ENCODE data around the gene SHISA9.

- no peak for TF ChIP-seq CTCF (conservative IDR thresholded peaks at IDR 0.05; ENCODE audit: low read length)
- no peak for TF ChIP-seq EZH2phosphoT487 (IDR thresholded peaks at IDR 0.05; ENCODE audit: borderline replicate concordance)
These were observed 63.1 kb downstream of the SHISA9 start for GRCh38 chr16:12964461-12964860.

Data from Loucy (cell line).